ENCODE results near the gene HADH.

HADH gene

GRCh38 chr4:108060686-108061321, 71.1 kb downstream of the HADH start:
- no peak for DNase-seq

DNA sequence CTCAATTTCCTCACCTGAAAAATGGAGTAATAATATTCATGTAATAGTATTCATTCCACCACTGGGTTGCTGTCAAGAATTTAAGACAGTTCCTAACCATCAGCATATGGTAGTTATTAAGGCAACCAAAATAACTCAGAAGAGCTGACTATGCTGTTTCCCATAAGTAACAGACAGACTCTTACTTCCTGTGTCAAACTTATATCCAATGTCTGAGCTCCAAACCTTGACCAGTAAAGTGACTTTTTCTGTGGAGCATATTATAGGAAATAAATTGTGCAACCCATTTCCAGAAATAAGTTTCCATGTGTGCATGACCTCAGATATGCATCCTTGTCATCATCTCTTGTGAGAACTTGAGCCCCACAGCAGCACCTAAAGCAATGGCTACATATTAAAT, 78.8 kb downstream of the HADH start:
- no peak for DNase-seq

GRCh38 chr4:108070775-108071174, 81.1 kb downstream of the HADH start:
- DNase-seq: no peak

GRCh38 chr4:108072300-108072699, 82.6 kb downstream of the HADH start:
- DNase-seq: no peak

- DNase-seq: no peak
Observed at GRCh38 chr4:108078024-108078733, 88.5 kb downstream of the HADH start.

DNA sequence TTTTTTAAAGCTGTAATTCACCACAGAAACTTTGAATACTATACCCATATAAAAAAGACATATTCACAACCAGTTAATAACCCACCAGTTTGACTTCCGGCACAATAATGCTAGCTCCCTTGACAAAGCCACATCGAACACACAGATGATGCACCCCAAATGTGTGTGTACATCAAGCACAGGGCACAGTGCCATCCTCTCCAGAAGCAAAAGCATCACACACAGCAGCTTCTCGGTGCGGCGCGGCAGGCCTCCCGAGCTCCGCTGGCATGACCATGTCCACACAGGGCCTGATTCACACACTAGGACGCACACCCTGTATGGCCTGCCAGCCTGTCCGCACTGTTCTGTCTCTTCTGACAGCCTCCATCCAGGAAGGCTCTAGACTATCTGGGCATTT, 91.1 kb downstream of the HADH start:
- DNase-seq: no peak

DNA sequence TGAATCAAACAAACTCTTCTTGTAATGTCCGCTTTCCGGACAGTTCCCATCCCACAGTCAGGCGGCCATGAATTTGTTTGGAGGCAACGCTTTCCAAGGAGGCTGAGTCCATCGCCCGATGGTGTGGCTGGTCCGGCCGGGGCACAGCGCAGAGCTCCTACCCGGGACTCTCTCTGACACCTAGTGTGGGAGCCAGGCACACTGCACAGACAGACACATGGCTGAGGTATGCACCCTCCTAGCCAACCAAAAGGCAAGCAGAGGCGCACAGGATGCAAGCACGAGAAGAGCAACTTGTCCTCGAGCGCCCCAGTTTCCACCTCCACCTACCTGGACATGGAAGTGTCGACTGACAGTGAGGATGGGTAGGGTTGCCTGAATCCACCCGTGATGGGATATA, 91.6 kb downstream of the HADH start:
- no peak for DNase-seq

Data from NCI-H774 (cell line).